Globus pallidus (tissue), 1 donor: Measurements from ENCODE around the gene BACH2.

Experiments
- DNase-seq: peaks from one replicate; pipeline ENCODE4 v3.0.0-alpha.2; 2015; ENCODE audit warnings: low spot score

BACH2 gene

GRCh38 chr6:90028066-90028778 is 268.4 kb downstream of the BACH2 start:
- no peak for DNase-seq

- DNase-seq: no peak
Measured at GRCh38 chr6:90026216-90026615, 270.4 kb downstream of the BACH2 start.

GRCh38 chr6:90025523-90026061 is 271.1 kb downstream of the BACH2 start:
- no peak for DNase-seq

- no peak for DNase-seq
Measured at GRCh38 chr6:90024633-90025032, 272.0 kb downstream of the BACH2 start.

GRCh38 chr6:90021711-90022110 is 274.9 kb downstream of the BACH2 start:
- no peak for DNase-seq

- DNase-seq: no peak
Measured at GRCh38 chr6:90020746-90021145, 275.9 kb downstream of the BACH2 start.

GRCh38 chr6:90019216-90019615 is 277.4 kb downstream of the BACH2 start:
- no peak for DNase-seq

GRCh38 chr6:90015883-90016282 is 280.8 kb downstream of the BACH2 start:
- DNase-seq: no peak

GRCh38 chr6:90008908-90009501 is 287.6 kb downstream of the BACH2 start:
- DNase-seq: no peak

GRCh38 chr6:90008189-90008907 is 288.3 kb downstream of the BACH2 start:
- DNase-seq: no peak

- DNase-seq: no peak
Measured at GRCh38 chr6:90005048-90005827, 291.4 kb downstream of the BACH2 start.

- DNase-seq: no peak
Measured at GRCh38 chr6:90004511-90004910, 292.1 kb downstream of the BACH2 start.

- no peak for DNase-seq
Measured at GRCh38 chr6:90003941-90004340, 292.7 kb downstream of the BACH2 start.

GRCh38 chr6:90003069-90003795 is 293.4 kb downstream of the BACH2 start:
- DNase-seq: no peak

- DNase-seq: no peak
Measured at GRCh38 chr6:90000864-90001731, 295.5 kb downstream of the BACH2 start.

- no peak for DNase-seq
Measured at GRCh38 chr6:89999945-90000825, 296.5 kb downstream of the BACH2 start.

GRCh38 chr6:89999154-89999553 is 297.5 kb downstream of the BACH2 start:
- no peak for DNase-seq

GRCh38 chr6:89997456-89998445 is 298.9 kb downstream of the BACH2 start:
- peak; percentile 33 for DNase-seq
